Left colon (tissue), 2 donors: ENCODE results near the gene PNPLA3. TPM values are rescaled to one million over a fixed set of nuclear protein-coding genes. Genes with fewer than 3 reads are reported as not detected.

Source experiments
- total RNA-seq, 2 donors: library from RNA; stranded (reverse); fragmentation: NEBNext Ultra II Directional; extraction: Animal tissue kit (Norgen Biotek cat#: 25700); gene quantifications; one replicate each; pipeline ENCODE4 v1.2.1, GENCODE V29; 2021
- donor health status: DM: no; HTN: no; CAD: no.
- donor health status: DM: yes; HTN: yes; CAD: no.

The PNPLA3 gene
- total RNA-seq, 2 donors from 2014 or later = 0.14 to 2.0 TPM

Other genes with a start within 250 kb of the PNPLA3 start
- 1 to 10 TPM in 1 of 2 donors, under 1 TPM in 1; 0.58 to 1.1 TPM for gene EFCAB6, start 111.5 kb upstream of the PNPLA3 start, total RNA-seq
- gene SULT4A1, start 61.3 kb upstream of the PNPLA3 start, total RNA-seq = under 1 TPM; 0.15 to 0.28 TPM
- not detected for gene PNPLA5, start 31.8 kb upstream of the PNPLA3 start, total RNA-seq
- 10 to 100 TPM; 47.1 to 59.3 TPM for gene SAMM50, start 31.6 kb downstream of the PNPLA3 start, total RNA-seq
- 10 to 100 TPM in 1 of 2 donors, 1 to 10 TPM in 1; 7.8 to 13.5 TPM for gene PARVB, start 100.5 kb downstream of the PNPLA3 start, total RNA-seq